H1 (cell line): ENCODE measurements around the gene PATJ. TPM values are rescaled to one million over a fixed set of nuclear protein-coding genes. Genes with fewer than 3 reads are reported as not detected.

ENCODE experiments used
- CTCF ChIA-PET: fragments of 300-600 bp; sonication (Branson Sonifier 250); formaldehyde crosslinking; loops from one replicate; lab custom pipeline; 2021; ENCODE audit not compliant: partially characterized antibody; lab: Charles Lee
- POLR2A ChIA-PET: fragments of 300-600 bp; sonication (Branson Sonifier 250); formaldehyde crosslinking; loops from one replicate; lab custom pipeline; 2021; ENCODE audit warnings: inconsistent platforms; ENCODE audit not compliant: partially characterized antibody; lab: Charles Lee
- DNase-seq, 2 experiments: peaks; one replicate each; pipeline versions ENCODE4 v3.0.0 to v3.0.0-alpha.2; 2010 to 2022; ENCODE audit warnings: low spot score in 2 of 2, low read depth in 1 of 2, mixed read lengths in 1 of 2
- FAIRE-seq: peaks from 2 replicates; lab custom pipeline; 2011; peaks lifted over from hg19 to GRCh38; lab: Jason Lieb, UNC
- H2AFZ ChIP-seq: 2 replicates; pipeline ENCODE4 v1.8.1; 2012; ENCODE audit warnings: low read length, inconsistent platforms
- H2AK5ac ChIP-seq: 2 replicates; pipeline ENCODE4 v1.6.1; 2013; ENCODE audit warnings: low read depth, low read length
- H2BK120ac ChIP-seq: replicated peaks from 2 replicates; pipeline ENCODE3; 2013; ENCODE audit warnings: low read depth, low read length, inconsistent platforms
- H2BK12ac ChIP-seq: 2 replicates; pipeline ENCODE4 v1.6.1; 2013; ENCODE audit warnings: low read depth, low read length
- H2BK15ac ChIP-seq: 2 replicates; pipeline ENCODE4 v1.6.1; 2013; ENCODE audit warnings: low read length
- H2BK20ac ChIP-seq: 2 replicates; pipeline ENCODE4 v1.6.1; 2013; ENCODE audit warnings: low read length
- H2BK5ac ChIP-seq: 2 replicates; pipeline ENCODE4 v1.6.1; 2013; ENCODE audit warnings: low read depth, low read length
- H3K14ac ChIP-seq: 2 replicates; pipeline ENCODE4 v1.6.1; 2013; ENCODE audit warnings: inconsistent platforms; ENCODE audit not compliant: insufficient read length
- H3K18ac ChIP-seq: 2 replicates; pipeline ENCODE4 v1.6.1; 2013; ENCODE audit warnings: low read length; ENCODE audit errors: extremely low read depth
- H3K23ac ChIP-seq: 2 replicates; pipeline ENCODE4 v1.6.1; 2013; ENCODE audit warnings: inconsistent platforms; ENCODE audit not compliant: insufficient read length
- H3K23me2 ChIP-seq: 2 replicates; pipeline ENCODE4 v1.6.1; 2013; ENCODE audit warnings: low read depth, low read length
- H3K27ac ChIP-seq: 2 replicates; pipeline ENCODE4 v1.6.1; 2011; ENCODE audit warnings: low read depth, low read length, inconsistent platforms
- H3K27me3 ChIP-seq, 4 experiments: replicated peaks in 1 of 4; 1 replicate in 1 of 4; 2 replicates in 3 of 4; pipeline versions ENCODE4 v1.6.1 to v1.8.1; 2011 to 2013; ENCODE audit warnings: low read length in 3 of 4, mild to moderate bottlenecking in 3 of 4, inconsistent platforms in 2 of 4, mixed read lengths in 2 of 4, moderate library complexity in 1 of 4; ENCODE audit not compliant: control insufficient read depth in 3 of 4, insufficient read depth in 3 of 4; ENCODE audit errors: extremely low read depth in 1 of 4
- H3K36me3 ChIP-seq, 4 experiments: 2 replicates each; pipeline versions ENCODE4 v1.6.1 to v1.8.1; 2011 to 2013; ENCODE audit warnings: mild to moderate bottlenecking in 4 of 4, low read length in 3 of 4, moderate library complexity in 2 of 4, control low read depth in 1 of 4, inconsistent platforms in 1 of 4; ENCODE audit not compliant: insufficient read depth in 4 of 4, control insufficient read depth in 2 of 4
- H3K4ac ChIP-seq: replicated peaks from 2 replicates; pipeline ENCODE3; 2013; ENCODE audit warnings: low read length, low read depth, mixed read lengths, inconsistent platforms; ENCODE audit not compliant: insufficient read length
- H3K4me1 ChIP-seq, 4 experiments: replicated peaks in 1 of 4; 1 replicate in 1 of 4; 2 replicates in 3 of 4; pipeline versions ENCODE4 v1.6.1 to v1.8.1; 2011 to 2013; ENCODE audit warnings: low read length in 3 of 4, inconsistent platforms in 2 of 4, mixed read lengths in 1 of 4; ENCODE audit not compliant: insufficient read depth in 4 of 4, control insufficient read depth in 3 of 4
- H3K4me2 ChIP-seq, 2 experiments: 2 replicates each; pipeline versions ENCODE4 v1.6.1 to v1.8.1; 2011 to 2013; ENCODE audit warnings: low read depth in 2 of 2, low read length in 2 of 2, control low read depth in 1 of 2, inconsistent platforms in 1 of 2, mild to moderate bottlenecking in 1 of 2; ENCODE audit not compliant: insufficient read depth in 1 of 2
- H3K4me3 ChIP-seq, 4 experiments: fragments of 200-600, 300-600 bp in 1 of 4; sonication (generic), shearing (Covaris generic), sonication (Bioruptor Twin) in 1 of 4; 2 replicates each; pipeline versions ENCODE4 v1.5.1 to v1.8.1; 2011 to 2016; ENCODE audit warnings: low read length in 4 of 4, low read depth in 3 of 4, control low read depth in 2 of 4, inconsistent platforms in 2 of 4, mild to moderate bottlenecking in 2 of 4, mixed read lengths in 1 of 4, moderate library complexity in 1 of 4; ENCODE audit not compliant: insufficient read depth in 2 of 4; ENCODE audit errors: extremely low read depth in 1 of 4
- H3K56ac ChIP-seq: replicated peaks from 2 replicates; pipeline ENCODE3; 2013; ENCODE audit warnings: low read depth, mild to moderate bottlenecking, mixed read lengths, low read length, inconsistent platforms; ENCODE audit not compliant: insufficient read length
- H3K79me1 ChIP-seq: 2 replicates; pipeline ENCODE4 v1.6.1; 2013; ENCODE audit warnings: low read depth, low read length, control low read depth
- H3K79me2 ChIP-seq, 2 experiments: 2 replicates each; pipeline versions ENCODE4 v1.6.1 to v1.8.1; 2012 to 2013; ENCODE audit warnings: low read length in 2 of 2, mild to moderate bottlenecking in 2 of 2, inconsistent platforms in 1 of 2; ENCODE audit not compliant: insufficient read depth in 2 of 2, control insufficient read depth in 1 of 2
- H3K9ac ChIP-seq, 4 experiments: replicated peaks in 1 of 4; 1 replicate in 1 of 4; 2 replicates in 3 of 4; pipeline versions ENCODE4 v1.6.1 to v1.8.1; 2011 to 2013; ENCODE audit warnings: low read depth in 3 of 4, low read length in 3 of 4, control low read depth in 2 of 4, mild to moderate bottlenecking in 2 of 4, moderate library complexity in 2 of 4, inconsistent platforms in 1 of 4; ENCODE audit errors: extremely low read depth in 1 of 4
- H3K9me3 ChIP-seq, 2 experiments: 2 replicates each; pipeline versions ENCODE4 v1.6.1 to v1.8.1; 2012 to 2013; ENCODE audit warnings: mild to moderate bottlenecking in 2 of 2, moderate library complexity in 2 of 2, control low read depth in 1 of 2, inconsistent platforms in 1 of 2, low read depth in 1 of 2, low read length in 1 of 2, mixed read lengths in 1 of 2; ENCODE audit not compliant: insufficient read depth in 2 of 2
- H4K20me1 ChIP-seq, 2 experiments: replicated peaks in 1 of 2; 2 replicates each; pipeline versions ENCODE3 to v1.8.1; 2011 to 2013; ENCODE audit warnings: inconsistent platforms in 2 of 2, low read length in 2 of 2, mild to moderate bottlenecking in 1 of 2; ENCODE audit not compliant: insufficient read depth in 2 of 2, control insufficient read depth in 1 of 2
- H4K5ac ChIP-seq: 2 replicates; pipeline ENCODE4 v1.6.1; 2013; ENCODE audit warnings: low read length, low read depth, mixed read lengths, inconsistent platforms; ENCODE audit not compliant: insufficient read length
- H4K8ac ChIP-seq: 2 replicates; pipeline ENCODE4 v1.8.0; 2013; ENCODE audit warnings: mild to moderate bottlenecking, moderate library complexity, low read length, inconsistent platforms; ENCODE audit not compliant: insufficient read depth; ENCODE audit errors: extremely low read depth
- H4K91ac ChIP-seq: replicated peaks from 2 replicates; pipeline ENCODE3; 2013; ENCODE audit warnings: low read length, mixed read lengths, inconsistent platforms; ENCODE audit not compliant: insufficient read length
- SUZ12 ChIP-seq: fragments of 200-600 bp; sonication (generic); IDR thresholded peaks from 2 replicates; pipeline ENCODE4 v1.6.1; 2012; ENCODE audit warnings: mild to moderate bottlenecking, inconsistent platforms, low read length, moderate library complexity, mixed read lengths
- TEAD4 ChIP-seq: IDR thresholded peaks from 2 replicates; pipeline ENCODE4 v1.6.1; 2012; ENCODE audit warnings: low read depth, low read length, inconsistent platforms, mixed read lengths
- WGBS, 2 experiments: shearing (Covaris generic) in 1 of 2; methylation state at CpG; one replicate each; pipeline versions ENCODE4 v1.1.6 to v1.1.7; 2013 to 2015; ENCODE audit warnings: low lambda C conversion rate in 2 of 2, mixed read lengths in 2 of 2, inconsistent platforms in 1 of 2, low coverage in 1 of 2, missing lambda C conversion rate in 1 of 2; ENCODE audit not compliant: insufficient replicate concordance in 2 of 2, insufficient coverage in 1 of 2, insufficient read length in 1 of 2; ENCODE audit errors: extremely low coverage in 1 of 2, missing lambda C conversion rate in 1 of 2; 5-methylcytosine and 5-hydroxymethylcytosine counted together
- polyA plus RNA-seq, 7 experiments: library from polyadenylated mRNA; depleted of rRNA in 3 of 7; stranded (reverse) in 5 of 7; unstranded in 2 of 7; fragments of >200 nt in 5 of 7; fragments of 200-250 nt in 2 of 7; gene quantifications; 1 replicate in 5 of 7; 2 replicates in 1 of 7; 4 replicates in 1 of 7; pipeline versions ENCODE4 v1.2.1 to v1.2.3, GENCODE V29; 2011 to 2013; ENCODE audit warnings: missing spikeins in 2 of 7, mixed read lengths in 2 of 7
- total RNA-seq: library from RNA; stranded (reverse); fragmentation: NEBNext Ultra II Directional; extraction: Animal tissue kit (Norgen Biotek cat#: 25700); gene quantifications from 2 replicates; pipeline ENCODE4 v1.2.1, GENCODE V29; 2021

Gene PATJ
- total and polyA plus RNA-seq, 2 of the 8 experiments (the other 6 are each of a cell fraction or from before 2014, with no cell fraction given): 8.2 to 55.6 TPM

DNA sequence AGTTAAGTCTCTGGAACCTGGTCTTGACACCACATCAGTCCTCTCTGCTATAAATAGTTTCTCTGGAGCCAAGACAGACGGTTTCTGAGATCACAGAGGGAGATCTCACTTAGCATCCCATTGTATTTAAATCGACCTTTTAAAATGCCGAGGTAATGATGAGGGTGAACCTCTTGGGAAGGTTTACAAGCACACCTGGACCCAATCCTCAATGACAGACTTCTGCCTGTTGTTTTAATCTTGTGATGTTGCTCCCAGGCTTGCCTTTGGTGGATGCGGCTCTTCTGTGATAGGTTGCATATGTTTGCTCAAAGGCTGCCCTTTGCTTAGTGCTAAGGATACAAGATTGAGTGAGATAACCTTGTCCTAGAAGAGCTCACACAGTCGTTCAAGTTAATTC, 347.7 kb downstream of the PATJ start:
- H3K56ac ChIP-seq: no peak overlapping the region
- no peaks in the 10 kb centered on the region for H4K20me1 ChIP-seq
- no peak overlapping the region for H2BK20ac ChIP-seq
- H3K23me2 ChIP-seq: no peaks in the 10 kb centered on the region
- no peak overlapping the region for H3K4me3 ChIP-seq
- WGBS, 2 experiments: 84% methylated on average over 5 of the region's 5 CpGs; no CpG with 5 or more reads in 1 of the 2 experiments
- H3K4ac ChIP-seq: no peak overlapping the region
- H3K14ac ChIP-seq: no peak overlapping the region
- H3K79me2 ChIP-seq: no peaks in the 10 kb centered on the region
- no peak overlapping the region for H3K9ac ChIP-seq
- FAIRE-seq: no peak
- no peak overlapping the region for H2BK12ac ChIP-seq
- no peak overlapping the region for H2BK15ac ChIP-seq
- H3K9me3 ChIP-seq: no peaks in the 10 kb centered on the region
- no peaks in the 10 kb centered on the region for H3K79me1 ChIP-seq
- ChIA-PET POLR2A (no interaction called here), CTCF (interaction anchor here (0.9 to 3.3 kb wide), 3 partner anchors 12 to 53 kb away, joined by 4 to 12 read pairs (median 4); no protein-coding TSS in a partner anchor)
- H3K27ac ChIP-seq: no peak overlapping the region
- H2BK5ac ChIP-seq: no peak overlapping the region
- no peak for DNase-seq
- no peak overlapping the region for H2BK120ac ChIP-seq
- H4K8ac ChIP-seq: no peak overlapping the region
- H4K5ac ChIP-seq: no peak overlapping the region
- no peaks in the 10 kb centered on the region for H3K27me3 ChIP-seq
- H3K18ac ChIP-seq: no peak overlapping the region
- no peaks in the 10 kb centered on the region for H3K4me1 ChIP-seq
- no peak overlapping the region for H2AFZ ChIP-seq
- peaks cover 0 to 2% (median 0%) of the 10 kb centered on the region in 4 experiments; a peak in 1 of 8 replicates for H3K36me3 ChIP-seq
- no peak overlapping the region for H2AK5ac ChIP-seq
- H3K23ac ChIP-seq: no peak overlapping the region
- TF ChIP-seq SUZ12: no peak
- no peak for TF ChIP-seq TEAD4
- TF ChIP-seq, all 59 proteins: peak for 0
- Histone ChIP-seq H3K4me2 (no peak overlapping the region), H4K91ac (no peak overlapping the region)
